HG03097 (cell line): ENCODE results near the gene TMEM8B.

Experiments
- ATAC-seq: cut with Tn5 transposase; IDR thresholded peaks from one replicate; pipeline ENCODE4 v1.9.1; 2021; ENCODE audit not compliant: unreplicated experiment, low FRiP score

The TMEM8B gene

DNA sequence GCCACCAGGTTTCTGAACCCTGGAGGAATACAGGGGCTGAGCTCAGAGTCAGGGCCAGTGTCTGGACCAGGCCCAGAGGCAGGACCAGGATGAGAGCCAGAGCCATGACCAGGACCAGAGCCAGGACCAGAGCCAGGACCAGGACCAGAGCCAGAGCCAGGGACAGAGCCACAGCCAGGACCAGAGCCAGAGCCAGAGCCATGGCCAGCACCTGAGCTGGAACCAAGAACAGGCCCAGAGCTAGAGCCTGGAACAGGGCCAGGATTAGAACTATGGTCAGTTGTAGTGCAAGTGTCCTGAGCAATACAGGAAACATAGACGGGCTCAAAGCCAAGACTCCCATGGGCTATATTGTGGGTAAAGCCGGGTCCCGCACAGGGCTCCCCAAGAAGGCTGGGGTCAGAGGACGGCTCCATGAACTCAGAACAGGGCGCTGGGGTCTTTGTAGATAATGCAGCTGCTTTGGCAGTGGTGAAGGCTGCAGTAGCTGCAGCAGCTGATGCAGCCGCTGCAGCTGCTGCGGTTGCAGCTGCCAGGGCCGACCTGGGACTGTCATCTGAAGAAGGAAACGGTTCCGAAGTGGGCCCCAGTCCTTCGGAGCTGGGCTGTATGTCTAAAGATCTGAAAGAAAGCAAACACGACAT lies 17.5 kb upstream of the TMEM8B start:
- ATAC-seq = no peak

DNA sequence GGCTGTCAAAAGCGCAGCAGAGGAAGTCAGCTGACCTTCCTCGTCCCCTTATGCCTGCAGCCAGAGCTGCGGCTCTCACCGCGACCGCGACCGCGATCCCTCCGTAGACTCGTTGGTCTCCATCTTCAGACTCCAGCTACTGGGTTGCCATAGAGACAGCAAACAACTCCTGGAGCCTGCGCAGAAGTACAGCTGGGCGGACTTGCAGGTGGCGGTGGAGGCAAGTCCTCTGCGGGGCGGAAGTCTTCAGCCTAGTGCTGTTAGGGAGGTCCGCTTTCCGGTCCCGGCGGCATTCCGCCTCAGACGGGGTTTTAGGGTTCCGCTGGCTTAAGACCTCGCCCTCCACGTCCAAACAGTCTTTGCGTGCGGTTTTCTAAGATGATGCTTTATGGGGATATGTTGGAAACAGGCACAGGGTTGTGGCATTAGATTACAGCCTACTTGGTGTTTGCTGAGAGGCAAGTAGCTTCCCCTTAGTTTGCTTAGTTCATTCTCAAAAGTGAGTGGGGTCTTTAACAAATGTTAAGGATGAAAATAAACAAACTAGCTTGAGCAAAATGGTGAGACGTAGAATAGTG lies 16.9 kb upstream of the TMEM8B start, which contains the start of gene SPAG8:
Gene SPAG8 (minus strand): TSS at position 238 of the 578 bp plus-strand sequence. CDS start 115 bp downstream, at position 123.
- peak; percentile 50 for ATAC-seq

DNA sequence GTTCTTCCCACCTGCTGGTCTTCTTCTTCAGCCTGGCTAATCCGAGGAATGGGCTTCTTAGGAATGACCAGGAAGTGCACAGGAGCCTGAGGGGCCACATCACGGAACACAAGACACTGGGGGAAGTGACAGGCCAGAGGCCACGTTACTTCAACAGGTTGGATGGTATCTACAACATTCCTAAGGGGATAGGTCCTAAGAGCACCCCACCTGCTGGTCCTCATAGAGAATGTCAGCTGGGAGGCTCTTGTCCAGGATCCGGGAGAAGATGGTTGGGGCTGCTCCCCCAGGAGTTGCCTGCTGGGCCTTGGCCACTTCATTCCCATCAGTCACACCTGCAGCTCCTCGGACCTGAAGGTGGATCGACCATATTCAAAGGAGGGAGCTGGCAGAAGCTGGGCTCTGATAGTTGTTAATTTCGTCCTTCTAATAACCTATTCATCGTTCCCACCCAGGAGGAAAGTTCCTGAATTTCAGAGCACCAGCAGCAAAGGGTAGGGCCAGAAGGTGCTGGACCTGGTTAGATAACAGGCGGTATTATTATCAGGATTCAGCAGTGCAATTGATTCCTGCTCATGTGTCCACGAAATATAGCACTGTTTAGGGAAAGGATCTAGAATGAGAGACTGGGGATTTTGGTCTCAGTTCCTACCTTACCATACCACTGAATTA lies 15.5 kb upstream of the TMEM8B start:
- ATAC-seq = no peak

DNA sequence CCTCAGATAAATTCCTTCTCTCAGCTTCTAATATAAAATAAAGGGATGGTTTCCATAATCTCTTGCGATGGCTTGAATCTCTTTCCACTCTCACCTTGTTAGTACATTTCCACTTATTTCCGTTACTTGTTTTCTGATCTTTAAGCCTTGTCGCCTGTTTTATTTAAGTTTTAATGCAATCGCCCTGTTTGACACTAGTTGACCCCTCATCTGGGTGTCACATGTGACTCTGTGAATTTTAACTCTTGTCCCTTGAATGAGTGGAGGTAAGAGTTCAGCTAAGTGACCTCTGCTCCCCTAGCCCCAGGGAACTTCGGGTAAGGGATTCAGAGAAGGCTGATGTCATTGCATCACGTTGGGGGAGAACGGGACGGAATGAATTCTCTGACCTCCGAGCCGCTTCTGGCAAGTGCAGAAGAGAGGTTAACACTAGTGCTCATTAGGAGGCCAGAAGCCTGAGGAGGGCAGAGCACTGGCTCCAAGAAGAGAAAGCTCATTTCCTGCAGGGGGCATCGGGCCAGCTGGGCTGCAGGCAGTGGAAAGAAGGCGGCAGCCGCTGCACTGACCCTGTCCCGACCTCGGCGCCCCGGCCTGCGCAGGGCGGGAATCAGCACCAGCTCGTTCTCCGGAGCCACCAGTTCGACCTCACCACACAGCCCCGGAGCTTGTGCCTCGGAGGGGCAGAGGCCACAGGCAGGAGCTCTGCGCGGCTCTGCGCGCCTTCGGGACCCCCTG lies 14.8 kb upstream of the TMEM8B start:
- peak; percentile 24 for ATAC-seq

DNA sequence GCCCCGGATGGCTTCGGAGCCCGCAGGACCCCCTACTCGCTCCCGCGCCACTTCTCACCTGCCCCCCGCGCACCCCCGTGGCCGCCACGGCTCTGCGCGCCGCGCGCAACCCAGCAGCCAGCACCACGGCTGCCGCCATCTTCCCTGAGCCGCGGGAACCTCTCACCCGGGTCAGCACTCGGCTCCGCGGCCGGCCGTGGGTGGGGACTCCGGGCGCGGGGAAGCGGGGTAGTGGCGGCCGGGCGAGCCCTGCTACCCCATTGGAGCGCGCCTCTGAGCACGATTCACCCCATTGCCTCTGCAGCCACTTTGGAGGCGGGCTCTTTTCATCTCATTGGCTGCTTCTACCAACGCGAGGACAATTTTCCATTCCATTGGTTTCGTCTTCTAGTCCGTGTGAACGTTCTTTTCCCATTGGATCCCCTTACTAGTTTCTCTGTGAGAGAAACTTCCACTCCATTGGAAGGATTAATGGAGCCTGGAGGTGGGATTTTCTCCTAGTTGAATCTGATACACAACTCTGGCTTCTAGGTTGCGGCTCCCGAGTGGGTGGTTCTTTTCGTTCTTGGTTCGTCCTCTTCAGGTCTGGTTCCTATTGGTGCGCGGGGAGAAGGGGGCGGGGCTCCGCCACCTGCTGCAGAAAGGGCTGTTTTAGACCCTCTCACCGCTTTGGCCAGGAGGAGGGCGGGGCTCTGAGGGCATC lies 14.0 kb upstream of the TMEM8B start, which contains the start of gene HINT2:
Gene HINT2 (minus strand): TSS at position 202 of the 703 bp plus-strand sequence. CDS start 63 bp downstream, at position 139.
- ATAC-seq = peak; percentile 60

DNA sequence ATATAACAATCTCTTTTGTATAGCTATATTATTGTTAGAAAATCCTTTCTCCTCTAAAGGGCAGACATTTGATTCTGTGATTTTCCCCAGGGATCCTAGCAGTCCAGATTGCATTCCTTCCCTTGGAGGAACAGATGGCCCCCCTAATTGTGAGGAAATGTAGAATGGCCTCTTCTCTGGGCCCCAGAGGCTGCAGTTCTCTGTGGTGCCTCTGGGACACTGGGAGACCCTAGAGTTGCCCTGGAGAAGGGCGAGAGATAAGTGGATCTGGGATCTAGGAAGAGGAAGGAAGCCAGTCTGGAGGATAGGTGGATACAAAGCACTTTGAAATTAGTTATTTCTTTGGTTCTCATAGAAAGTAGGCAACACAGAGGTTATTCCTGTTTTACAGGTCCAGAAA lies 12.3 kb upstream of the TMEM8B start:
- ATAC-seq = no peak

DNA sequence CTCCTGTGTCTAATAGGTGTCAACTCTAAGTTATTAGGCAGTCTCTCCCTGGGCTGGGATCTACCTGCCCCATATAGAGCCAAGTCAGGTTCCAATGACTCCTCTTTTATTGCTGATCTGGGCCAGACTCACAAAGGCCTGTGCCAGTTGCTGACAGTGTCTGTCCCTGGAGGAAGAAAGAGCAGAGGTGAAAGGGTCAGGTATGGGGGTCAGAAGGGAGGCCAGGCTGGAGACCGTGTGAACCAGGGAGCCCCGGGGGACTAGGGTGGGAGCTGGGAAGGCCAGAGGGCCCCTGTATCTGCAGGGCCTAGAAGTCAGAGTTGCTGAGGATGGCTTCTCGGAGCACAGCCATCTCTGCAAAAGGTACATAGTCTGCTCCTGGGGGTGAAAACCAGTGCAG lies 10.7 kb upstream of the TMEM8B start:
- ATAC-seq = no peak

DNA sequence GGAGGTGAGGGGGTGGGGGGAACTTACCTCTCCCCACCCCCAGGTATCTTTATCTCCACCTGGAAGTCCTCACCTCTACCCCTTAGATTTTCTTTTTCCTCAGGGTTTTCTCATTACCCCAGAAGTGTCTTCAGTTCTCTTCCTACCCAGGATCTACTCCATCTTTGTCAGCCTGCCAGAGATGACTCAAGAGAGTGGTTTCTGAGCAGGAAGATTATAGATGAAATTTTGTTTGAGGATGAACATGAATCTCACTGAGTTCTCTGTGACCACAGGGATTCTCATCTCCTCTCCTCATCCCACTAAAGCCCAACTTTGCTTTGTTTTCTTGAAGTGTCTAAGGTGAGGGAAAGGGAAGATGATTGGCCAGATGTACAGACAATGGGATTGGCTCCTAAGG lies 9.0 kb upstream of the TMEM8B start:
- ATAC-seq = no peak

DNA sequence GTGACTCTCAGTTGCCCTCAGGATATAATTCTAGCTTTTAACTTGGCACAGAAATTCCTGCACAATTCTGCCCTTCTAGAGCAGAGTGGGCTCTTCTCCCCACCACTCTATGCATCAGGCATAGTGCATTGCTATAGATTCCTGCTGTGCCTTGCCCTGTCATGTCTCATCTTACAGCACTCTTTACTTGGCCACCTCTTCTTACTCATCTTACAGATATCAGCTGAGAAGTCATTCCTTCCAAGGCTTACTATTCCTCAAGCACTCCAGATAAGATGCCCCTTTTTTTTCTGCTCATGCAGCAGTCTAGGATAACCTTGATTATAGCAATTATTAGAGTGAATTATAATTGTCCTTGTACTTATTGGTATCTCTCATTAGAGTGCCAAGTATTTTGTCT lies 6.1 kb upstream of the TMEM8B start:
- no peak for ATAC-seq

DNA sequence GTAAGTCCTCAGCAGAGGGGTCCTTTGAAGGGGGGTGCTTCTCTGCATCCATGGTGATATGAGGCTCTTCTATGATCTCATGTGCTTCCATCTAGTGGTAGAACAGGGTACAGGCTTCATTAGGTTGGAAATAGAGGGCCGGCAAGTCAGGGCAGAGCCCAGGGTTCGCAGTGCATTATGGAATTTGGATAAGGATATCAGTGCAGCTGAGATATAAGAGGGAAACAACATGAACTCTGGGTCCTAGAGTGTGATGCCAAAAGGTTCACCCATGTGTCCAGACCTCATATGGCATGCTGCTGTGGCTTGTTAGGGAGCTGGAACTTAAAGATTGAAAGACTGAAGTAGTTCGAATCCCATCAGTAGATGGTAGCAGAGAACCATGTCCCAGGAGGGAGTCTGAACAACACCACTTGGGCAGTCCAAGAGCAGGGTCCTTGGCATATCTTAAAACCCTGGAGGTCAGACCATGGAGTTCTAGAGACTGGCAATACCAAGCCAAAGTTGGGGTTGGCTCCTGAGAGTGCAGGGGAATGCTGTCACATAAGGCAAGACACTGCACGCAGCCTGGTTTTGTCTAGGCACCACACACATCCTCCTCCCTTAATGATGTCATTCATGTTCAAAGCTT lies 2.8 kb upstream of the TMEM8B start:
- ATAC-seq = no peak

DNA sequence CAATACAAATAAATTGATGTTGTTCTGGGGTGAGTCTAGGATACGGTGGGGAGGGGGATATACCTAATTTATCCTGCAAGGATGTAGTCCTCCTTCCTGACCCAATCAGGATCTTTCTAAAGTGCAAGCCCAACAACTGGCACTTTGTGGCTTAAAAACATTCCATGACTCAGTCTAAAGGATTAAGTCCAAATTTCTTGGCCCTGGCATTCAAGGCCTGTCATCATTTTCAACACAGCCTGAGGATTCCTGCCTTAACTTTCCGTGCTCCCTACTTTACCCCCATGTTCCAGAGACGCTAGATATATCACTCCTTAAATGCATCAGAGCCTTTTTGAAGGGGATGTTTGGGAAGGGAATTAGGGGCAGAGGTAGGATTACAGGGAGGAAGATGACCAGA lies 1.5 kb upstream of the TMEM8B start:
- no peak for ATAC-seq

DNA sequence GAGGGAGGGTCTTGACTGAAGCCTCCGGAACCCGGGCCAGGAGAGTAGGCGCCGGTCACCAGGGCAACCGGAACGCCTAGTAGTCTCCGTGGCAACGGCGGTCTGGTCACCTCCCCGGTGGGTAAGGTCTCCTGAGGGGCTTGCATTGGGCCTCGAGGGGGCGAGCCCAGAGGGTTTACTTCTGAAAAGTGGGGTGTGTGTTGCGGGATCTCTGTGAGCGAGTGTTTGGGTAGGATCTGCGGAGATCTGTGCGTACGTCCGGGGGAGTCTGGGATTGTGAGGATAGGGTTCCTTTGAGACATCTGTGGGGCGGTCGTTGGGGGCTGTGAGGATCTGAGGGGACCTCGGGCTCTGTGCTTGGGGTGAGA lies 328 bp upstream of the TMEM8B start, which contains the start of gene FAM221B:
Gene FAM221B (minus strand): TSS at position 17 of the 368 bp plus-strand sequence. CDS start 2,571 bp downstream, outside the sequence.
- ATAC-seq = peak; percentile 15

DNA sequence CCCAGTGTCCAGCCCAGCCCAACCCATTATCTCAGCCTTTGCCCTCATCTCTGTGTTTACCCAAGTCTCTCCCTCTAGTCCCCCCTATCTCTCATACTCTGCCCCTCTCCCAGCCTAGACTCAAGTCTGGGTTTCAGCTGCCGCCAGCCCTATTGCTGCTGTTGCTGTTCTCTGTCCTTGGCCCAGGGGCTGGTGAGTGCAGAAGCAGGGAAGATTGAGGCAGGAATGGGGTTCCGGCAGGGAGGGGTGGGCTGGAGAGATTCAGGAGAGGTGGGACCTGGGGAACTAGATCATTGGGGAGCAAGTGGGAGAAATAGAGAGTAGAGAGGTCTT lies 702 bp downstream of the TMEM8B start:
- no peak for ATAC-seq

DNA sequence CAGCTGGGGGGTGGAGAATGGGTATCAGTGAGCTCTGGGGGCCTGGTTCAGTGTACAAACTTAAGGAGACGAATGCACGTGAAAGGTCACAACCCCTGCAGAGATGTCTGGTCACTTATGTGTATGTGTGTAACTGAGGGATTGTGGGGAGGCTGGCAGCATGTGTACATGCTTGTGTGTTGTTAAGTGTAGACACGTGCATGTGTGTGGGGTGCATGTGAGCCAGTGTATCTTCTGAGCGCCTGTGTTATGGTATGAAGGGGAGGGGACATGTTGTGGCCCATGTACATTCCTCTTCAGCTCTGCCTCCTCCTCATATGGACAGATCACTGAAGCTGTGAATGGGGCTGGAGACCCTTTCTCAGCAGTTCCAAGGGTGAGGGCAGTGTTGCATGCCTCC lies 2.0 kb downstream of the TMEM8B start:
- no peak for ATAC-seq

DNA sequence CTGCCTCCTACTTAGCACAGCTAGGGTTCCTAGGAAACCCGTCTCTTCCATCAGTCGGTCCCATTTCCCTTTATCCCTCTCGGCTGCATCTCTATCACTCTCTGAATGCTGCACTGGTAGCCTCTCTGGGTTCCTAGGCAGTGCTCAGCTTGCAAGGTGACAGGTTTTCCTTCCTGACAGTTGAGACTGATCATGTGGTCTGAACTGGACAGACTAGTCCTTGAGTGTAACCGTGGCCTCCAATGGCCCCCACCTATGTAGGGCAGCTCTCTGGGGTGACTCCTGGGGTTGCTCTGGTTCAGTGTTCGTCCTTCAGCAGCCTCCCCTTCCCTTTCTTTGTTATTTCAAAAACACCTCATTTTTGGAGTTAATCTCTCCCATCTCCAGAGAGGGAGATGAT lies 3.8 kb downstream of the TMEM8B start:
- no peak for ATAC-seq

DNA sequence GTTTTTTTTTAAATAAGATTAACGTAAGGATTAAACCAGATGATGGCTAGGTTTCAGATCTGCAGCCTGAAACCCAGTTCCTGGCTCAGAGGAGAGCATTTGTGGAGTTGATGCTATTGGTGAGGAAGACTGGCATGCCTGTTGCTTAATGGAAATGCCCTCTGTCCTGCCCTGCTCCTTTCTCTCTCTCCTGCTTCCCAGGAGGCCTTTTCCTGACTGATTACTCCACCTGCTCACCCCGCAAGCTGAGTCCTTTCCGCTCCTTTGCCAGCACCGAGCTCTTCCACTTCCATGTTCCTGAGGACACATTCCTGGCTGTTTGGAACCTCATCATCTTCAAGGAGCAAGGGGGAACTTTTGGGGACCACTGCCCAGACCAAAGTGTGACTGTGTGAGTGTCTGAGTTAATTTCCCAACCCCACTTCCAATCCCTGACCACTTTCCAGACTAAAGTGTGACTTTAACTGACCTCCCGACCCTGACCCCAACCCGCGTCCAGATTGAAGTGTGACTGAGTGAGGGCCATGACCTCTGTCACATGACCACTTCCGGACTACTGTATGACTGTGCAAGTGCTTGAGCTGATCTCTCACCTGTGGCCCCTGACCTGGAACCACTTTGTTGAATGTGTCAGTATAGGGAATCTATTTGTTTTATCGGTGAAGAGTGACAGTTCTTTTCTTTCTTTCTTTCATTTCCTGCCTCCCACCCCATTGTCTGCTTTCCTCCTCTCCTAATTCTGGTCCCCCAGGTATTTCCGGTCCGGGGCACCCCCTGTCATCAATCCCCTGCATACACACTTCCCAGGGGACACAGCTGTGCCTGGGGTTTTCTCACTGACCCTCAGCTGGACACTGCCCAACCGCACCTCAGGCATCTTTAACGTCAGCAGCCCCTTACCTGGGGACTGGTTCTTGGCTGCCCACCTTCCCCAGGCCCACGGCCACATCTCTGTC lies 5.5 kb downstream of the TMEM8B start:
- no peak for ATAC-seq

DNA sequence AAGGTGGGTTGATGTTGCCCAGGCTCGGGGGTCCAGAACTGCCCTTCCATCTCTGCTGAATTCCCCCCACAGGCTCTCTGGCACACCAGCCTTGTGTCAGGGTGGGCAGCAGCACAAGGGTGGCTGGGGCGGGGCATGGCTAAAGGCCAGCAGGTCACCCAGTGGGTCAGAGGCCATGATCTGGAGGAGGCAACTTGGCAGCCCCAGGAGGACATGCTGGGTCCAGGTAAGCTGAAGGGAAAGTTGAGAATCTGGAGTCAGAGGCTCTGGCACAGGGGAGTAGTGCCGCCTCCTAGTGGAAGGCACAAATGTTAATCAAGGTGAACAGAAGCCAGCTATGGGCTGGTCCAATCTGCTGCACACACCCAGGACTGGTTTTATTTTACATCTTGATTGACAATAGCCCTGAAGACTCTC lies 6.2 kb downstream of the TMEM8B start:
- no peak for ATAC-seq

DNA sequence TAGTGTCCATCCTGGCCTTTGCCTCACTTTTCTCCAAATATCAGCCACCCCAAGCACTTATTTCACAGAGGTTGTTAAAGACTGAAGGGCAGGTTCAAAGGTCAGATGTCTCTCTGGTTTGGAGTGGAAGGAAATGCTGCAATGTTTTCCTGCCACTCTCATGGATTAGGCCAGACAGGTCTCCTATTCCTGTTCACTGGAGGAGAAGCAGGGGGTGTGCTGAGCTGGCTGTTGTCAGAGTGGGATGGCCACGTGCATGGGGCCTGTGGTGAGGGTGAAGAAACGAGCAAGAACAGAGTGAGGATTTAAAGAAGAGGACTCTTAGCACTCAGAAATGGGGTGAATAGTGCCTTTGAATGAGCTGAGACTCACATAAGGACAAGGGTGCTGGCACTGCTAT lies 6.7 kb downstream of the TMEM8B start:
- ATAC-seq = no peak

DNA sequence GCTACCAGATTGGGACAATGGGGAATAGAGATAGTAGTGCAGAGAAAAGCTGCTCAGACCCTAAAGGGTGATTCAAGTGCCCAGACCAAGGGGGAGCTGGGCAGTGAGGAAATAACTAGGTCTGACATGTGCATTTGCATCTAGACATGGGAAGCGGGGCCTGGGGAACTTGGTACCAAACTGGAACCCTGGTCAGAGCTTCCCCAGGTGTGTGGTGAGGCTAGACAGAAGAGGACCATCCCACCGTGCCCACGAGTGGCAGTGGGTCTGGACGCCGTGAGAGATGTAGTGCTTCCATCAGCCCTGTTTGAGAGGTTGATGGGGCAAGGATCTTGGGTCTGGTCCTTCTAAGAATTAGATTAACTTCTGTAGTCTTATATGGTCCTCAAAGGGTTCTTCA lies 7.6 kb downstream of the TMEM8B start:
- no peak for ATAC-seq
